Sigmoid colon (tissue), 7 donors: Measurements from ENCODE around the gene KNDC1. TPM values are rescaled to one million over a fixed set of nuclear protein-coding genes. Genes with fewer than 3 reads are reported as not detected.
"Not testable (repeated sequence)": the region's sequence is repeated elsewhere in the genome, so short reads cannot be mapped to it uniquely, and the experiment has no call there.

Experiments
- DNase-seq: peaks from one replicate; pipeline ENCODE4 v3.0.0-alpha.2; 2019
- H3K27ac ChIP-seq, 4 donors: fragments of 200-600 bp; sonication (generic); one replicate each; pipeline ENCODE4 v1.5.1; 2016 to 2019; ENCODE audit warnings: mild to moderate bottlenecking in 1 of 4
- H3K27me3 ChIP-seq, 3 donors: fragments of 200-600 bp; sonication (generic); one replicate each; pipeline ENCODE4 v1.5.1; 2019; ENCODE audit warnings: mild to moderate bottlenecking in 1 of 3
- H3K36me3 ChIP-seq, 4 donors: fragments of 200-600 bp; sonication (generic); one replicate each; pipeline ENCODE4 v1.5.1; 2016 to 2019
- H3K4me1 ChIP-seq, 4 donors: fragments of 200-600 bp; sonication (generic); one replicate each; pipeline ENCODE4 v1.5.1; 2017 to 2019
- H3K4me3 ChIP-seq, 4 donors: fragments of 200-600 bp; sonication (generic); one replicate each; pipeline ENCODE4 v1.5.1; 2017 to 2019; ENCODE audit warnings: mild to moderate bottlenecking in 2 of 4, moderate library complexity in 1 of 4
- H3K9me3 ChIP-seq, 4 donors: fragments of 200-600 bp in 3 of 4; sonication (generic) in 3 of 4; one replicate each; pipeline versions ENCODE4 v1.5.1 to v1.6.1; 2013 to 2019
- EP300 ChIP-seq, 4 donors: sonication (generic); formaldehyde crosslinking; IDR thresholded peaks; one replicate each; pipeline ENCODE4 v1.6.1; 2017; ENCODE audit warnings: antibody characterized with exemption in 4 of 4
- POLR2A ChIP-seq, 2 donors: fragments of 450-650 bp; IDR thresholded peaks; one replicate each; pipeline ENCODE4 v1.6.1; 2016; ENCODE audit warnings: antibody characterized with exemption in 2 of 2, mild to moderate bottlenecking in 2 of 2, moderate library complexity in 2 of 2
- POLR2AphosphoS5 ChIP-seq, 4 donors: sonication (generic); formaldehyde crosslinking; IDR thresholded peaks; one replicate each; pipeline ENCODE4 v1.6.1; 2017; ENCODE audit warnings: antibody characterized with exemption in 4 of 4
- WGBS, 2 donors: extraction: QIAGEN DNeasy Blood & Tissue Kit; methylation state at CpG; one replicate each; pipeline ENCODE4 v1.1.7; 2013; 5-methylcytosine and 5-hydroxymethylcytosine counted together
- intact Hi-C: fragments of 100-400 bp; cut with DNase I; formaldehyde crosslinking; loops from one replicate; pipeline ENCODE4 v1.15.1; 2023
- polyA plus RNA-seq, 3 donors: library from polyadenylated mRNA; stranded (reverse); fragments of 200-250 nt; gene quantifications; one replicate each; pipeline ENCODE4 v1.2.3, GENCODE V29; 2013
- total RNA-seq, 4 donors: library from RNA; depleted of rRNA; stranded (reverse); fragments of >200 nt; gene quantifications; one replicate each; pipeline ENCODE4 v1.1.0, GENCODE V29; 2016
- TF ChIP-seq, protein P1 (sequence below), 4 experiments: fragments of 450-650 bp in 3 of 4; fragments of 200-600 bp in 1 of 4; IDR thresholded peaks; one replicate each; pipeline ENCODE4 v1.5.1; 2016 to 2019; ENCODE audit warnings: antibody characterized with exemption in 4 of 4, mild to moderate bottlenecking in 3 of 4, moderate library complexity in 2 of 4
- donor health status: healthy with polysubstance abuse.
- donor health status: Bipolar disorder and iron deficiency.
- donor health status: healthy.

Gene KNDC1
- total and polyA plus RNA-seq, 7 donors, result under 0.01 to 1.9 (median 0.26) TPM; not detected in 1

DNA sequence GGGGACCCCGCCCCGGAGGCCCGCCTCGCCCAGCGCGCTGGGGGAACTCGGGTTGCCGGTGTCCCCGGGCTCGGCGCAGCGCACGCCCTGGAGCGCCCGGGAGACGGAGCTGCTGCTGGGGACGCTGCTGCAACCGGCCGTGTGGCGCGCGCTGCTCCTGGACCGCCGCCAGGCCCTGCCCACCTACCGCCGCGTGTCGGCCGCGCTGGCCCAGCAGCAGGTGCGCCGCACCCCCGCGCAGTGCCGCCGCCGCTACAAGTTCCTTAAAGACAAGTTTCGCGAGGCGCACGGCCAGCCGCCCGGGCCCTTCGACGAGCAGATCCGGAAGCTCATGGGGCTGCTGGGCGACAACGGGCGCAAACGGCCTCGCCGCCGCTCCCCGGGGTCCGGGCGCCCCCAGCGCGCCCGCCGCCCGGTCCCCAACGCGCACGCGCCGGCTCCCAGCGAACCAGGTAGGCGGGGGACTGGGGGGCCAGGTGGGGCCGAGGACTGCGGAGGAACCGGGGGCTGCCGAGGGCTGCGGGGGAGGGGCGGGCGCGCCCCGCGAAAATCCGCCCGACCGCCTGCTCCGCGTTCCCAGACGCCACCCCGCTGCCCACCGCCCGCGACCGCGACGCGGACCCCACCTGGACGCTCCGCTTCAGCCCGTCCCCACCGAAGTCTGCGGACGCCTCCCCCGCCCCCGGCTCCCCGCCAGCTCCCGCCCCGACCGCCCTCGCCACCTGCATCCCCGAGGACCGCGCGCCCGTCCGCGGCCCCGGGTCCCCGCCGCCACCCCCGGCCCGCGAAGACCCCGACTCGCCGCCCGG lies 70.6 kb downstream of the KNDC1 start:
- Histone ChIP-seq H3K9me3 (no peaks in the 10 kb centered on the region), H3K27me3 (peaks cover 28 to 93% (median 60%) of the 10 kb centered on the region in 3 donors), H3K4me3 (peak overlapping the region in 2 of 4 donors; percentile 13 to 23), H3K36me3 (no peaks in the 10 kb centered on the region), H3K27ac (no peak overlapping the region), H3K4me1 (peaks cover 0 to 14% (median 10%) of the 10 kb centered on the region in 4 donors)
- no peak for DNase-seq
- 2 to 9% methylated on average over 122 of the region's 122 CpGs for WGBS, 2 donors
- intact Hi-C loops, result no loop called here
- TF ChIP-seq POLR2A (IDR thresholded peaks at IDR 0.05), result no peak
- no peak for TF ChIP-seq POLR2AphosphoS5 (IDR thresholded peaks at IDR 0.05)
- TF ChIP-seq, protein P1, sequence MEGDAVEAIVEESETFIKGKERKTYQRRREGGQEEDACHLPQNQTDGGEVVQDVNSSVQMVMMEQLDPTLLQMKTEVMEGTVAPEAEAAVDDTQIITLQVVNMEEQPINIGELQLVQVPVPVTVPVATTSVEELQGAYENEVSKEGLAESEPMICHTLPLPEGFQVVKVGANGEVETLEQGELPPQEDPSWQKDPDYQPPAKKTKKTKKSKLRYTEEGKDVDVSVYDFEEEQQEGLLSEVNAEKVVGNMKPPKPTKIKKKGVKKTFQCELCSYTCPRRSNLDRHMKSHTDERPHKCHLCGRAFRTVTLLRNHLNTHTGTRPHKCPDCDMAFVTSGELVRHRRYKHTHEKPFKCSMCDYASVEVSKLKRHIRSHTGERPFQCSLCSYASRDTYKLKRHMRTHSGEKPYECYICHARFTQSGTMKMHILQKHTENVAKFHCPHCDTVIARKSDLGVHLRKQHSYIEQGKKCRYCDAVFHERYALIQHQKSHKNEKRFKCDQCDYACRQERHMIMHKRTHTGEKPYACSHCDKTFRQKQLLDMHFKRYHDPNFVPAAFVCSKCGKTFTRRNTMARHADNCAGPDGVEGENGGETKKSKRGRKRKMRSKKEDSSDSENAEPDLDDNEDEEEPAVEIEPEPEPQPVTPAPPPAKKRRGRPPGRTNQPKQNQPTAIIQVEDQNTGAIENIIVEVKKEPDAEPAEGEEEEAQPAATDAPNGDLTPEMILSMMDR (IDR thresholded peaks at IDR 0.05), result no peak
- no peak for TF ChIP-seq EP300 (IDR thresholded peaks at IDR 0.05)

DNA sequence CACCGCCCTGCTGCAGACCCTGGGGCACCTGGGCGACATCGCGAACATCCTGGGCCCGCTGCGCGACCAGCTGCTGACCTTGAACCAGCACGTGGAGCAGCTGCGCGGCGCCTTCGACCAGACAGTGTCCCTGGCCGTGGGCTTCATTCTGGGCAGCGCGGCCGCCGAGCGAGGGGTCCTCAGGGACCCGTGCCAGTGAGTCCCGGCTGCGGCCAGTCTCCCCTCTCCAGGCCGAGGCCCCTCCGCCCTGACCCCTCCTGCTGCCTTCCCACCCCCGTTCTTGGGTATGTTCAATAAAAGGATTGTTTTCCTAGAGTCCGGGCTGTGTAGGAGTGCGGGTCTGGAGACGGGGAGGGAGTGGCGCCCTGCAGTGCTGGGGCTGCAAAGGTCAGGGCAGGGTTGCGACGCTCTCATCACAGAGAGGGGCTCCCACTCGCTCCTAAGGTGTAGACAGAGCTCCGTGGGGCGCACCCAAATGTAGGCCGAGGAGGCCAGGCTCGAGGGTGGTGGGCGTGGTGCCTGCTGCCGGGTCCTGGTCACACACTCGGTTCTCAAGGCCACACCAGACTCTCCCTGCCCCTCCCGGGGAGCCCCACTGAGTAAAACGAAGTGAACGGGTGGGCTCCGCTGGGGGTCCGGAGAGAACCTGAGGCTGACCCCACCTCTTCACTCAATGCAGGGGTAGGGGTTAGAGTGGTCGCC lies 71.4 kb downstream of the KNDC1 start:
- peaks cover 35 to 93% (median 68%) of the 10 kb centered on the region in 3 donors for H3K27me3 ChIP-seq
- no peaks in the 10 kb centered on the region for H3K36me3 ChIP-seq
- TF ChIP-seq EP300 (IDR thresholded peaks at IDR 0.05), result no peak
- TF ChIP-seq, protein P1 (IDR thresholded peaks at IDR 0.05), result no peak
- TF ChIP-seq POLR2AphosphoS5 (IDR thresholded peaks at IDR 0.05), result no peak
- no peak for TF ChIP-seq POLR2A (IDR thresholded peaks at IDR 0.05)

DNA sequence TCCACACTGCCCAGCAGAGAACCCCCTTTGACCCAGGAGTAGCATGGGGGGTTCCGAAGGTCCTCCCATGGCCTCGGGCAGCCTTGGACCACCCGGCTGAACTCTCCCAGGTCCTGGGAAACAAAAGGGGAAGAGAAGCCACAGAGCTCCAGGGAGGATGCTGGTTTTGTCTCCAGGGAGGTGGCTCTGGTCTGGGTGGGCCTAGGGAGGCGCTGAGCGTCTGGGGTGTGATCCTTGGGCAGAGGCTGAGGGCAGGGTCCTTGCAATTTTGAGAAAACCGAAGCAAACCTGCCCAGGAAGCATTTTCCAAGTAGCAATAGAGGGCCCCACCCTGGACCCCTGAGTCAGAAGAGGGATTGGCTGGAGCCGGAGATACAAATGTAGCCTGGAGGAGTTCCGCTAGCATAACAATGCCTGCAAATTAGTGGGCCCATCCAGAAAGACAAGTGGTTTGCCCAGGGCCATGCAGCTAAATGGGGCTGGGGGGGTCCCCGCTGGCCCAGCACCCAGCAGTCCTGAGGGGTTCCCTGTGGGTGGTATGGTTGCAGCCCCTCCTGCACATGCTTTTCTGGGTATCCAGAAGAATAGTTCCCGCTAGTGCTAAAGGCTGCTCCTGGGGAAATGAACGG lies 72.0 kb downstream of the KNDC1 start:
- intact Hi-C loops, result no loop called here
- H3K27ac ChIP-seq, result no peak overlapping the region
- no peaks in the 10 kb centered on the region for H3K36me3 ChIP-seq
- H3K27me3 ChIP-seq, result peaks cover 42 to 93% (median 75%) of the 10 kb centered on the region in 3 donors
- 56 to 62% methylated on average over 11 of the region's 11 CpGs for WGBS, 2 donors
- H3K9me3 ChIP-seq, result no peaks in the 10 kb centered on the region
- DNase-seq, result no peak
- peaks cover 0 to 25% (median 24%) of the 10 kb centered on the region in 4 donors for H3K4me1 ChIP-seq
- TF ChIP-seq EP300 (IDR thresholded peaks at IDR 0.05), result no peak
- no peak for TF ChIP-seq POLR2AphosphoS5 (IDR thresholded peaks at IDR 0.05)
- no peak for TF ChIP-seq POLR2A (IDR thresholded peaks at IDR 0.05)
- no peak overlapping the region for H3K4me3 ChIP-seq

More for the DNA sequence above, 71.4 kb downstream of the KNDC1 start:
- Histone ChIP-seq H3K27ac (no peak overlapping the region), H3K4me1 (peaks cover 0 to 19% (median 17%) of the 10 kb centered on the region in 4 donors), H3K9me3 (no peaks in the 10 kb centered on the region), H3K4me3 (no peak overlapping the region)
- intact Hi-C loops, result no loop called here
- no peak for DNase-seq
- WGBS, 2 donors, result 15 to 19% methylated on average over 44 of the region's 44 CpGs

DNA sequence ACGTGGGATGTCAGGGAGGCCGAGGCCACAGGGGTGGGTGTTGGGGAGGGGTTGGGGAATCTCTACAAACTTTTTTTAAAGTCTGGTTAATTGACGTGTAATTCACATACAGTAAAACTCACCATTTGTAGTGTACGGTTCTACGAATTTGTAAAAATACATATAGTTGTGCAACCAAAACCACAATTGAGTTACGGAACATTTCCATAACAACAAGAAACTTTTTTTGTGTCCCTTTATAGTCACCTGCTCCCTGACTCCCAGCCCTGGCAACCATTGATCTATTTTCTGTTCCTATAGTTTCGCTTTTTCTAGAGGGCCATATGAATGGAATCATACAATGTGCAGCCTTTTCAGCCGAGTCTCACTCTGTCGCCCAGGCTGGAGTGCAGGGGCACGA lies 74.8 kb downstream of the KNDC1 start:
- peaks cover 50 to 94% (median 86%) of the 10 kb centered on the region in 3 donors for H3K27me3 ChIP-seq
- H3K27ac ChIP-seq, result not testable (repeated sequence)

DNA sequence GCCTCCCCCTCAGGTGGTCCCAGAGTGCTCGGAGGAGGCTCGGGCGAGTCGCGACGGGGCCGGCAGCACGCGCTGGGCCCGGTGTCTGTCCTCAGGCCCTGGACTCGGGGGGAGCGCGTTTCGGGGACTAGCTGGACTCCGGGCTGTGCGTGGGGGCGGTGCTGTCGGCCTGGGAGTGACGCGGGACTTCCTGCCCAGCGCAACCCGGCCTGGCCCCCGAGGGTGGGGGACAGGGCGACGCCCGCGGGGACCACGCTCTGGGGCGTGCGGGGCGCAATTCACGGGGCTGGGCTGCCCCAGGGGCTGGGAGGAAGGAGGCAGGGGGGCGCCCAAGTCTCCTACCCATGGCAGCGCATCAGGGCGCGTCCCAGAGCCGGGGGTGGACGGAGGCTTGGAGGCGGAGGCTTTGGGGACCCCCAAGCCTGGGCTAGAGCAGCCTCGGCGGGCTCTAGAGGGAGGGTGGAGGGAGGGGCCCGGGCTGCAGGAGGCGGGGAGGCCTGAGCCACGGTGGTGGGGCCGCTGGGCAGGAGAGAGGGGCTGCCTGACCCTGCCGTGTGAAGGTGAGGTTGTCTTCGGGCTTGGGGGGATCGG lies 75.3 kb downstream of the KNDC1 start:
- Histone ChIP-seq H3K27me3 (peaks cover 45 to 94% (median 84%) of the 10 kb centered on the region in 3 donors), H3K9me3 (no peaks in the 10 kb centered on the region), H3K36me3 (no peaks in the 10 kb centered on the region), H3K27ac (peak overlapping the region in 2 of 4 donors; percentile 27 to 37), H3K4me3 (peak overlapping the region in 3 of 4 donors; percentile 7 to 33 (median 27)), H3K4me1 (peaks cover 0 to 36% (median 26%) of the 10 kb centered on the region in 4 donors)
- 6 to 14% methylated on average over 48 of the region's 48 CpGs for WGBS, 2 donors
- TF ChIP-seq, protein P1 (IDR thresholded peaks at IDR 0.05), result no peak
- no peak for TF ChIP-seq POLR2AphosphoS5 (IDR thresholded peaks at IDR 0.05)
- intact Hi-C loops, result no loop called here
- no peak for DNase-seq

More for the DNA sequence above, 74.8 kb downstream of the KNDC1 start:
- 42 to 49% methylated on average over 8 of the region's 10 CpGs for WGBS, 2 donors
- DNase-seq, intact Hi-C loops, H3K9me3 ChIP-seq, H3K4me3 ChIP-seq, H3K36me3 ChIP-seq: not testable (repeated sequence)
- H3K4me1 ChIP-seq, result peaks cover 0 to 38% (median 30%) of the 10 kb centered on the region in 4 donors
